Measurements from ENCODE around the gene EPC2.

- TF ChIP-seq ZNF274 (IDR thresholded peaks at IDR 0.05; ENCODE audit: low read depth, low read length), result no peak
- TF ChIP-seq SUZ12 (IDR thresholded peaks at IDR 0.05; ENCODE audit: extremely low read depth, insufficient read depth, insufficient read length), result no peak
- no peak for TF ChIP-seq YY1 (IDR thresholded peaks at IDR 0.05; ENCODE audit: insufficient read depth, insufficient read length)
These were observed 137.0 kb downstream of the EPC2 start for GRCh38 chr2:148781544-148781943.
